Fibroblast of lung (primary cell): ENCODE results near the gene THOC2.
"Not testable (repeated sequence)": the region's sequence is repeated elsewhere in the genome, so short reads cannot be mapped to it uniquely, and the experiment has no call there.

ENCODE experiments used
- CTCF ChIP-seq, 2 donors: IDR thresholded peaks in 1 of 2; conservative IDR thresholded peaks in 1 of 2; 1 replicate in 1 of 2; 2 replicates in 1 of 2; pipeline ENCODE4 v1.5.1; 2011 to 2012; ENCODE audit warnings: low read length in 2 of 2, control low read depth in 1 of 2, inconsistent platforms in 1 of 2, low read depth in 1 of 2, mild to moderate bottlenecking in 1 of 2
- EZH2 ChIP-seq: IDR thresholded peaks from 2 replicates; pipeline ENCODE4 v1.5.1; 2012; ENCODE audit warnings: low read length, control low read depth, mild to moderate bottlenecking; ENCODE audit errors: missing control alignments

- not testable (repeated sequence) for TF ChIP-seq EZH2; CTCF (conservative IDR thresholded peaks at IDR 0.05 in 1 of 2, IDR thresholded peaks at IDR 0.05 in 1 of 2; ENCODE audit: low read depth in 1 of 2, low read length in 2 of 2)
Measured at GRCh38 chrX:123734079-123734478, 1.2 kb upstream of the THOC2 start.
